Measurements from ENCODE around the gene FAAH. TPM values are rescaled to one million over a fixed set of nuclear protein-coding genes. Genes with fewer than 3 reads are reported as not detected.
"Not testable (repeated sequence)": the region's sequence is repeated elsewhere in the genome, so short reads cannot be mapped to it uniquely, and the experiment has no call there.

Gene FAAH
- total RNA-seq, 1 experiment from 2014 or later: 2.0 TPM

GRCh38 chr1:46367072-46367471 is 27.0 kb upstream of the FAAH start:
- Histone ChIP-seq H3K9ac (ENCODE audit: low read length) (no peak overlapping the region), H3K4me3 (ENCODE audit: low read length) (no peak overlapping the region)
- CTCF ChIA-PET: interaction anchor here (0.6 kb wide), 2 partner anchors 10 to 144 kb away, joined by 3 to 4 read pairs; no protein-coding TSS in a partner anchor

GRCh38 chr1:46367701-46368100 is 26.4 kb upstream of the FAAH start:
- H3K27me3 ChIP-seq (ENCODE audit: low read length); H3K9me3 ChIP-seq (ENCODE audit: low read length); H3K4me2 ChIP-seq (ENCODE audit: low read length); H4K20me1 ChIP-seq (ENCODE audit: low read length); H3K4me3 ChIP-seq (ENCODE audit: low read length); H3K27ac ChIP-seq (ENCODE audit: low read length); H3F3A ChIP-seq (ENCODE audit: low read length, unreplicated experiment); H3K9me2 ChIP-seq (replicated peaks; ENCODE audit: low read length); H3K79me2 ChIP-seq (ENCODE audit: low read length); POLR2A ChIA-PET (ENCODE audit: unreplicated experiment); H3K9ac ChIP-seq (ENCODE audit: low read length); H3K4me1 ChIP-seq (ENCODE audit: insufficient read depth, low read length); ATAC-seq; intact Hi-C loops (cut with micrococcal nuclease); DNase-seq; BruUV-seq (replicated peaks); H2AFZ ChIP-seq (ENCODE audit: low read length): not testable (repeated sequence)
- H3K36me3 ChIP-seq (ENCODE audit: low read depth, low read length): peaks cover 23% of the 10 kb centered on the region
- CTCF ChIA-PET: interaction anchor here (0.6 kb wide), 2 partner anchors 10 to 144 kb away, joined by 3 to 4 read pairs; no protein-coding TSS in a partner anchor

More at GRCh38 chr1:46367072-46367471, 27.0 kb upstream of the FAAH start:
- POLR2A ChIA-PET (ENCODE audit: unreplicated experiment): no interaction called here
- H3K27ac ChIP-seq (ENCODE audit: low read length): no peak overlapping the region
- no peaks in the 10 kb centered on the region for H3K9me2 ChIP-seq (replicated peaks; ENCODE audit: low read length)
- no peaks in the 10 kb centered on the region for H3K27me3 ChIP-seq (ENCODE audit: low read length)
- TF ChIP-seq EZH2 (IDR thresholded peaks at IDR 0.05; ENCODE audit: low read length, unreplicated experiment): no peak
- no peak for TF ChIP-seq CTCF (conservative IDR thresholded peaks at IDR 0.05; ENCODE audit: low read depth, low read length)
- TF ChIP-seq EZH2phosphoT487 (IDR thresholded peaks at IDR 0.05; ENCODE audit: borderline replicate concordance, low read length): no peak
- DNase-seq (no peak), ATAC-seq (no peak; the same call in 1 of the 2 replicates)
- H2AFZ ChIP-seq (ENCODE audit: low read length): no peak overlapping the region
- H4K20me1 ChIP-seq (ENCODE audit: low read length): no peaks in the 10 kb centered on the region
- no TSS peak for BruUV-seq (replicated peaks)
- H3K79me2 ChIP-seq (ENCODE audit: low read length): no peaks in the 10 kb centered on the region
- no peaks in the 10 kb centered on the region for H3F3A ChIP-seq (ENCODE audit: low read length, unreplicated experiment)
- H3K4me1 ChIP-seq (ENCODE audit: insufficient read depth, low read length): no peaks in the 10 kb centered on the region
- H3K4me2 ChIP-seq (ENCODE audit: low read length): no peak overlapping the region
- no peaks in the 10 kb centered on the region for H3K9me3 ChIP-seq (ENCODE audit: low read length)
- intact Hi-C loops (cut with micrococcal nuclease): no loop called here
- H3K36me3 ChIP-seq (ENCODE audit: low read depth, low read length): peaks cover 29% of the 10 kb centered on the region

- POLR2A ChIA-PET (ENCODE audit: unreplicated experiment): no interaction called here
- Histone ChIP-seq H3F3A (ENCODE audit: low read length, unreplicated experiment) (no peaks in the 10 kb centered on the region), H3K9ac (ENCODE audit: low read length) (no peak overlapping the region), H3K9me2 (replicated peaks; ENCODE audit: low read length) (no peaks in the 10 kb centered on the region), H3K4me1 (ENCODE audit: insufficient read depth, low read length) (no peaks in the 10 kb centered on the region), H3K27ac (ENCODE audit: low read length) (no peak overlapping the region), H3K4me3 (ENCODE audit: low read length) (no peak overlapping the region), H4K20me1 (ENCODE audit: low read length) (no peaks in the 10 kb centered on the region), H3K27me3 (ENCODE audit: low read length) (no peaks in the 10 kb centered on the region), H3K36me3 (ENCODE audit: low read depth, low read length) (peaks cover 15% of the 10 kb centered on the region; the same call in 1 of the 2 replicates), H3K4me2 (ENCODE audit: low read length) (no peak overlapping the region), H3K79me2 (ENCODE audit: low read length) (no peaks in the 10 kb centered on the region), H2AFZ (ENCODE audit: low read length) (no peak overlapping the region), H3K9me3 (ENCODE audit: low read length) (no peaks in the 10 kb centered on the region)
- intact Hi-C loops (cut with micrococcal nuclease): no loop called here
- DNase-seq: no peak
- TF ChIP-seq EZH2 (IDR thresholded peaks at IDR 0.05; ENCODE audit: low read length, unreplicated experiment) (no peak), CTCF (conservative IDR thresholded peaks at IDR 0.05; ENCODE audit: low read depth, low read length) (no peak), EZH2phosphoT487 (IDR thresholded peaks at IDR 0.05; ENCODE audit: borderline replicate concordance, low read length) (no peak)
- ATAC-seq: no peak
- CTCF ChIA-PET: no interaction called here
- no TSS peak for BruUV-seq (replicated peaks)
These were observed 25.3 kb upstream of the FAAH start for GRCh38 chr1:46368791-46369190.
